Measurements from ENCODE around the gene APPBP2. TPM values are rescaled to one million over a fixed set of nuclear protein-coding genes. Genes with fewer than 3 reads are reported as not detected.

Gene APPBP2
- polyA plus RNA-seq, 1 donor (not counting 4 experiments of a cell fraction or from before 2014, with no cell fraction given): 21.1 TPM

- Histone ChIP-seq H3K9ac (ENCODE audit: control insufficient read depth, extremely low read depth, insufficient read depth, low read length) (no peak overlapping the region), H3K4me1 (ENCODE audit: control insufficient read depth, extremely low read depth, insufficient read depth, low read length) (no peaks in the 10 kb centered on the region), H3K9me1 (ENCODE audit: control insufficient read depth, extremely low read depth, insufficient read depth, low read length) (no peaks in the 10 kb centered on the region), H4K20me1 (ENCODE audit: control insufficient read depth, extremely low read depth, insufficient read depth, low read length) (no peaks in the 10 kb centered on the region), H3K9me3 (ENCODE audit: control insufficient read depth, low read depth, low read length) (no peaks in the 10 kb centered on the region), H3K36me3 (ENCODE audit: control insufficient read depth in 2 of 2, extremely low read depth in 1 of 2, insufficient read depth in 2 of 2, low read length in 2 of 2) (no peaks in the 10 kb centered on the region), H3K4me3 (ENCODE audit: control insufficient read depth in 2 of 3, extremely low read depth in 1 of 3, insufficient read depth in 2 of 3, low read depth in 1 of 3, low read length in 3 of 3) (no peak overlapping the region), H3K4me2 (ENCODE audit: control insufficient read depth, extremely low read depth, insufficient read depth, low read depth, low read length) (no peak overlapping the region), H2AFZ (ENCODE audit: control insufficient read depth, low read length) (no peak overlapping the region), H3K79me2 (ENCODE audit: control insufficient read depth, insufficient read depth, low read length) (no peaks in the 10 kb centered on the region), H3K27me3 (ENCODE audit: control insufficient read depth, extremely low read depth, insufficient read depth, low read length) (no peaks in the 10 kb centered on the region), H3K27ac (ENCODE audit: control insufficient read depth, insufficient read depth, low read length) (no peak overlapping the region)
- no peak for FAIRE-seq
- no peak for TF ChIP-seq EZH2 (IDR thresholded peaks at IDR 0.05; ENCODE audit: low read length)
- TF ChIP-seq CTCF (optimal IDR thresholded peaks at IDR 0.05 in 1 of 3, IDR thresholded peaks at IDR 0.05 in 1 of 3, conservative IDR thresholded peaks at IDR 0.05 in 1 of 3; ENCODE audit: extremely low read depth in 1 of 3, insufficient read depth in 2 of 3, low read length in 3 of 3): no peak
- dilution Hi-C loops (cut with MboI; ENCODE audit: extremely low pct_ligation_motif_present, low sequenced_read_pairs): no loop called here
- DNase-seq (ENCODE audit: low read depth, low spot score): no peak
These were observed 122.6 kb downstream of the APPBP2 start for GRCh38 chr17:60403523-60403810.

- H3K4me2 ChIP-seq (ENCODE audit: control insufficient read depth, extremely low read depth, insufficient read depth, low read depth, low read length): no peak overlapping the region
- H3K9me3 ChIP-seq (ENCODE audit: control insufficient read depth, low read depth, low read length): no peaks in the 10 kb centered on the region
- no peaks in the 10 kb centered on the region for H3K27me3 ChIP-seq (ENCODE audit: control insufficient read depth, extremely low read depth, insufficient read depth, low read length)
- no peak for FAIRE-seq
- H3K36me3 ChIP-seq (ENCODE audit: control insufficient read depth in 2 of 2, extremely low read depth in 1 of 2, insufficient read depth in 2 of 2, low read length in 2 of 2): no peaks in the 10 kb centered on the region
- H3K27ac ChIP-seq (ENCODE audit: control insufficient read depth, insufficient read depth, low read length): no peak overlapping the region
- no peak overlapping the region for H3K9ac ChIP-seq (ENCODE audit: control insufficient read depth, extremely low read depth, insufficient read depth, low read length)
- H3K9me1 ChIP-seq (ENCODE audit: control insufficient read depth, extremely low read depth, insufficient read depth, low read length): no peaks in the 10 kb centered on the region
- H2AFZ ChIP-seq (ENCODE audit: control insufficient read depth, low read length): no peak overlapping the region
- TF ChIP-seq CTCF (optimal IDR thresholded peaks at IDR 0.05 in 1 of 3, IDR thresholded peaks at IDR 0.05 in 1 of 3, conservative IDR thresholded peaks at IDR 0.05 in 1 of 3; ENCODE audit: extremely low read depth in 1 of 3, insufficient read depth in 2 of 3, low read length in 3 of 3) (no peak), EZH2 (IDR thresholded peaks at IDR 0.05; ENCODE audit: low read length) (no peak)
- H3K4me1 ChIP-seq (ENCODE audit: control insufficient read depth, extremely low read depth, insufficient read depth, low read length): no peaks in the 10 kb centered on the region
- no peaks in the 10 kb centered on the region for H3K79me2 ChIP-seq (ENCODE audit: control insufficient read depth, insufficient read depth, low read length)
- no peaks in the 10 kb centered on the region for H4K20me1 ChIP-seq (ENCODE audit: control insufficient read depth, extremely low read depth, insufficient read depth, low read length)
- H3K4me3 ChIP-seq (ENCODE audit: control insufficient read depth in 2 of 3, extremely low read depth in 1 of 3, insufficient read depth in 2 of 3, low read depth in 1 of 3, low read length in 3 of 3): no peak overlapping the region
- dilution Hi-C loops (cut with MboI; ENCODE audit: extremely low pct_ligation_motif_present, low sequenced_read_pairs): no loop called here
- DNase-seq (ENCODE audit: low read depth, low spot score): no peak
These were observed 124.2 kb downstream of the APPBP2 start for GRCh38 chr17:60401819-60402218.

Data from keratinocyte (primary cell).